ENCODE measurements around the gene TTC7B. TPM values are rescaled to one million over a fixed set of nuclear protein-coding genes. Genes with fewer than 3 reads are reported as not detected.

TTC7B gene
- total RNA-seq, 1 experiment from 2014 or later, result 70.6 TPM

- TF ChIP-seq FOSL1 (IDR thresholded peaks at IDR 0.05; ENCODE audit: low read depth) (no peak), EZH2phosphoT487 (IDR thresholded peaks at IDR 0.05; ENCODE audit: borderline replicate concordance) (no peak), RAD21 (IDR thresholded peaks at IDR 0.05; ENCODE audit: low read depth) (no peak), ATF3 (IDR thresholded peaks at IDR 0.05) (no peak), SIN3A (IDR thresholded peaks at IDR 0.05; ENCODE audit: low read depth) (no peak), TCF7L2 (IDR thresholded peaks at IDR 0.05; ENCODE audit: borderline replicate concordance, extremely low read depth, insufficient read depth, insufficient read length) (no peak), ZFX (IDR thresholded peaks at IDR 0.05) (no peak)
- no peaks in the 10 kb centered on the region for H3K79me2 ChIP-seq (ENCODE audit: insufficient read depth, low read length)
- POLR2A ChIA-PET, result no interaction called here
- CTCF ChIA-PET, result no interaction called here
- H3K9me2 ChIP-seq (ENCODE audit: insufficient read depth), result no peaks in the 10 kb centered on the region
- H3K36me3 ChIP-seq (ENCODE audit: control insufficient read depth in 1 of 2, insufficient read depth in 2 of 2, low read length in 2 of 2), result no peaks in the 10 kb centered on the region
- RAD21 ChIA-PET (ENCODE audit: low non-redundant PET in 1 of 2, low total read pairs in 2 of 2, uncharacterized antibody in 2 of 2, unreplicated experiment in 2 of 2), result no interaction called here
- ATAC-seq (no peak), DNase-seq (ENCODE audit: low read depth, low spot score) (no peak)
- intact Hi-C loops (cut with micrococcal nuclease), result no loop called here
- H4K20me1 ChIP-seq (ENCODE audit: insufficient read depth), result no peaks in the 10 kb centered on the region
- H3K4me3 ChIP-seq (replicated peaks in 1 of 2; ENCODE audit: low read depth in 1 of 2, low read length in 2 of 2), result no peak overlapping the region
- H3K4me2 ChIP-seq (ENCODE audit: low read length), result no peak overlapping the region
- H3K27me3 ChIP-seq (ENCODE audit: insufficient read depth, low read length), result no peaks in the 10 kb centered on the region
- no peak overlapping the region for H3K9ac ChIP-seq (ENCODE audit: low read length)
- no peaks in the 10 kb centered on the region for H3K4me1 ChIP-seq (ENCODE audit: control insufficient read depth in 1 of 2, insufficient read depth in 2 of 2, low read length in 2 of 2)
- no peak overlapping the region for H2AFZ ChIP-seq (ENCODE audit: low read depth, low read length, poor library complexity, severe bottlenecking)
- no TSS peak for BruUV-seq (replicated peaks)
- no peaks in the 10 kb centered on the region for H3K9me3 ChIP-seq (ENCODE audit: control insufficient read depth in 1 of 2, insufficient read depth in 1 of 2, low read depth in 1 of 2, low read length in 2 of 2)
- no peak overlapping the region for H3K27ac ChIP-seq (ENCODE audit: low read depth, low read length)
Measured at GRCh38 chr14:90654831-90655276, 161.4 kb downstream of the TTC7B start.

- H3K4me2 ChIP-seq (ENCODE audit: low read length), result no peak overlapping the region
- DNase-seq (ENCODE audit: low read depth, low spot score) (no peak), ATAC-seq (no peak)
- H3K27me3 ChIP-seq (ENCODE audit: insufficient read depth, low read length), result no peaks in the 10 kb centered on the region
- no peaks in the 10 kb centered on the region for H4K20me1 ChIP-seq (ENCODE audit: insufficient read depth)
- H3K4me1 ChIP-seq (ENCODE audit: control insufficient read depth in 1 of 2, insufficient read depth in 2 of 2, low read length in 2 of 2), result no peaks in the 10 kb centered on the region
- CTCF ChIA-PET, result no interaction called here
- H3K9ac ChIP-seq (ENCODE audit: low read length), result no peak overlapping the region
- no TSS peak for BruUV-seq (replicated peaks)
- intact Hi-C loops (cut with micrococcal nuclease), result no loop called here
- H3K9me3 ChIP-seq (ENCODE audit: control insufficient read depth in 1 of 2, insufficient read depth in 1 of 2, low read depth in 1 of 2, low read length in 2 of 2), result no peaks in the 10 kb centered on the region
- no peaks in the 10 kb centered on the region for H3K36me3 ChIP-seq (ENCODE audit: control insufficient read depth in 1 of 2, insufficient read depth in 2 of 2, low read length in 2 of 2)
- RAD21 ChIA-PET (ENCODE audit: low non-redundant PET in 1 of 2, low total read pairs in 2 of 2, uncharacterized antibody in 2 of 2, unreplicated experiment in 2 of 2), result no interaction called here
- POLR2A ChIA-PET, result no interaction called here
- H3K79me2 ChIP-seq (ENCODE audit: insufficient read depth, low read length), result no peaks in the 10 kb centered on the region
- no peak overlapping the region for H3K4me3 ChIP-seq (replicated peaks in 1 of 2; ENCODE audit: low read depth in 1 of 2, low read length in 2 of 2)
- no peaks in the 10 kb centered on the region for H3K9me2 ChIP-seq (ENCODE audit: insufficient read depth)
- no peak overlapping the region for H2AFZ ChIP-seq (ENCODE audit: low read depth, low read length, poor library complexity, severe bottlenecking)
- no peak overlapping the region for H3K27ac ChIP-seq (ENCODE audit: low read depth, low read length)
- TF ChIP-seq ELF1 (IDR thresholded peaks at IDR 0.05; ENCODE audit: borderline replicate concordance, low read depth) (no peak), CEBPB (IDR thresholded peaks at IDR 0.05; ENCODE audit: low read depth) (no peak), TCF7L2 (IDR thresholded peaks at IDR 0.05; ENCODE audit: borderline replicate concordance, extremely low read depth, insufficient read depth, insufficient read length) (no peak), ZBTB33 (IDR thresholded peaks at IDR 0.05; ENCODE audit: extremely low read depth, insufficient replicate concordance, low read length) (no peak), POLR2AphosphoS5 (IDR thresholded peaks at IDR 0.05; ENCODE audit: low read depth, low read length) (no peak), REST (IDR thresholded peaks at IDR 0.05; ENCODE audit: low read depth) (no peak), SIN3A (IDR thresholded peaks at IDR 0.05; ENCODE audit: low read depth) (no peak), JUND (IDR thresholded peaks at IDR 0.05) (no peak)
Measured at GRCh38 chr14:90652626-90653025, 163.6 kb downstream of the TTC7B start.
